Fibroblast of peridontal ligament (primary cell): ENCODE measurements around the gene FBXL14.
"Not testable (repeated sequence)": the region's sequence is repeated elsewhere in the genome, so short reads cannot be mapped to it uniquely, and the experiment has no call there.

Experiments used
- DNase-seq: peaks from one replicate; pipeline ENCODE4 v3.0.0-alpha.2; 2010; ENCODE audit errors: extremely low read depth

Gene FBXL14

GRCh38 chr12:1619587-1619986, 25.2 kb upstream of the FBXL14 start:
- DNase-seq, result no peak

- no peak for DNase-seq
Measured at GRCh38 chr12:1619159-1619558, 24.8 kb upstream of the FBXL14 start.

- DNase-seq, result peak; percentile 26
Measured at GRCh38 chr12:1618489-1618888, 24.1 kb upstream of the FBXL14 start.

- no peak for DNase-seq
Measured at GRCh38 chr12:1616233-1617066, 22.1 kb upstream of the FBXL14 start.

- no peak for DNase-seq
Measured at GRCh38 chr12:1614360-1614759, 20.0 kb upstream of the FBXL14 start.

- no peak for DNase-seq
Measured at GRCh38 chr12:1613860-1614259, 19.5 kb upstream of the FBXL14 start.

- DNase-seq, result peak; percentile 94
Measured at GRCh38 chr12:1611803-1612572, 17.6 kb upstream of the FBXL14 start.

- DNase-seq, result no peak
Measured at GRCh38 chr12:1610072-1610643, 15.8 kb upstream of the FBXL14 start.

- DNase-seq, result no peak
Measured at GRCh38 chr12:1608713-1609119, 14.3 kb upstream of the FBXL14 start.

- peak; percentile 60 for DNase-seq
Measured at GRCh38 chr12:1607940-1608712, 13.7 kb upstream of the FBXL14 start.

GRCh38 chr12:1606021-1606622, 11.7 kb upstream of the FBXL14 start:
- peak; percentile 89 for DNase-seq

GRCh38 chr12:1605129-1606020, 11.0 kb upstream of the FBXL14 start:
- peak; percentile 86 for DNase-seq

- DNase-seq, result no peak
Measured at GRCh38 chr12:1604464-1604863, 10.1 kb upstream of the FBXL14 start.

- DNase-seq, result peak; percentile 20
Measured at GRCh38 chr12:1603269-1603993, 9.1 kb upstream of the FBXL14 start.

- not testable (repeated sequence) for DNase-seq
Measured at GRCh38 chr12:1602706-1603105, 8.3 kb upstream of the FBXL14 start.

GRCh38 chr12:1598757-1599156, 4.4 kb upstream of the FBXL14 start:
- DNase-seq, result no peak

GRCh38 chr12:1595690-1596347, 1.4 kb upstream of the FBXL14 start:
- peak; percentile 49 for DNase-seq

- DNase-seq, result peak; percentile 67
Measured at GRCh38 chr12:1595026-1595561, 713 bp upstream of the FBXL14 start.

- no peak for DNase-seq
Measured at GRCh38 chr12:1594006-1594260, 448 bp downstream of the FBXL14 start.
